VCaP (cell line): ENCODE results near the gene PRMT1.
"Not testable (repeated sequence)": the region's sequence is repeated elsewhere in the genome, so short reads cannot be mapped to it uniquely, and the experiment has no call there.

ENCODE experiments used
- H3K27ac ChIP-seq: fragments of 450-650 bp; 2 replicates; pipeline ENCODE4 v1.5.1; 2017
- TF ChIP-seq, protein P1 (sequence below): fragments of 450-650 bp; conservative IDR thresholded peaks from 2 replicates; pipeline ENCODE4 v1.5.1; 2017; ENCODE audit warnings: mild to moderate bottlenecking, moderate library complexity

PRMT1 gene

GRCh38 chr19:49710372-49710951 is 33.4 kb downstream of the PRMT1 start:
- no peak overlapping the region for H3K27ac ChIP-seq
- TF ChIP-seq, protein P1, sequence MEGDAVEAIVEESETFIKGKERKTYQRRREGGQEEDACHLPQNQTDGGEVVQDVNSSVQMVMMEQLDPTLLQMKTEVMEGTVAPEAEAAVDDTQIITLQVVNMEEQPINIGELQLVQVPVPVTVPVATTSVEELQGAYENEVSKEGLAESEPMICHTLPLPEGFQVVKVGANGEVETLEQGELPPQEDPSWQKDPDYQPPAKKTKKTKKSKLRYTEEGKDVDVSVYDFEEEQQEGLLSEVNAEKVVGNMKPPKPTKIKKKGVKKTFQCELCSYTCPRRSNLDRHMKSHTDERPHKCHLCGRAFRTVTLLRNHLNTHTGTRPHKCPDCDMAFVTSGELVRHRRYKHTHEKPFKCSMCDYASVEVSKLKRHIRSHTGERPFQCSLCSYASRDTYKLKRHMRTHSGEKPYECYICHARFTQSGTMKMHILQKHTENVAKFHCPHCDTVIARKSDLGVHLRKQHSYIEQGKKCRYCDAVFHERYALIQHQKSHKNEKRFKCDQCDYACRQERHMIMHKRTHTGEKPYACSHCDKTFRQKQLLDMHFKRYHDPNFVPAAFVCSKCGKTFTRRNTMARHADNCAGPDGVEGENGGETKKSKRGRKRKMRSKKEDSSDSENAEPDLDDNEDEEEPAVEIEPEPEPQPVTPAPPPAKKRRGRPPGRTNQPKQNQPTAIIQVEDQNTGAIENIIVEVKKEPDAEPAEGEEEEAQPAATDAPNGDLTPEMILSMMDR = no peak

- H3K27ac ChIP-seq = peak overlapping the region; percentile 70
Observed at GRCh38 chr19:49712397-49712859, 35.4 kb downstream of the PRMT1 start.

GRCh38 chr19:49713236-49713845 is 36.3 kb downstream of the PRMT1 start:
- TF ChIP-seq, protein P1 = no peak
- peak overlapping the region; percentile 70 for H3K27ac ChIP-seq

More at GRCh38 chr19:49712397-49712859, 35.4 kb downstream of the PRMT1 start:
- TF ChIP-seq, protein P1 = no peak

DNA sequence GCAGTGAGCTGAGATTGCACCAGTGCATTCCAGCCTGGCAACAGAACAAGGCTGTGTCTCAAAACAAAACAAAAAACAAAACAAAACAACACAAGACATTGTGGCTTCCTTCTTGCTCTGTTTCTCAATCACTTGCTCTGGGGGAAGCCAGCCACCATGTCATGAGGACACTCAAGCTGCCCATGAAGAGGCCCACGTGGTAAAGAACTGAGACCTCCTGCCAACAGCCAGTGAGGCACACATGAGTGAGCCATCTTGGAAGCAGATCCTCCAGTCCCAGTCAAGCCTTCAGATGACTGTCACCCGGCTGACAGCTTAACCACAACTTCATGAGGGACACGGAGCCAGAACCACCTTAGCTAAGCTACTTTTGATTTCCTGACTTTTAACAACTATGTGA is 39.1 kb downstream of the PRMT1 start:
- no peak overlapping the region for H3K27ac ChIP-seq
- TF ChIP-seq, protein P1 = no peak

- TF ChIP-seq, protein P1 = no peak
- no peak overlapping the region for H3K27ac ChIP-seq
Observed at GRCh38 chr19:49718511-49718910, 41.4 kb downstream of the PRMT1 start.

- H3K27ac ChIP-seq = no peak overlapping the region
- TF ChIP-seq, protein P1 = no peak
Observed at GRCh38 chr19:49718991-49719390, 41.9 kb downstream of the PRMT1 start.

- not testable (repeated sequence) for H3K27ac ChIP-seq
Observed at GRCh38 chr19:49719420-49719819, 42.3 kb downstream of the PRMT1 start.
